Left ventricle myocardium superior (tissue), 1 donor: ENCODE data around the gene FBXL20. TPM values are rescaled to one million over a fixed set of nuclear protein-coding genes. Genes with fewer than 3 reads are reported as not detected.
"Not testable (repeated sequence)": the region's sequence is repeated elsewhere in the genome, so short reads cannot be mapped to it uniquely, and the experiment has no call there.

ENCODE experiments used
- ATAC-seq: fragments of 200-7000 bp; cut with Tn5 transposase; one replicate; pipeline ENCODE4 v1.9.1; 2020; ENCODE audit warnings: mild to moderate bottlenecking, moderate library complexity
- DNase-seq: peaks from one replicate; pipeline ENCODE4 v3.0.0-alpha.2; 2020
- intact Hi-C: fragments of 100-400 bp; cut with micrococcal nuclease; formaldehyde crosslinking; loops from one replicate; pipeline ENCODE4 v1.11.0; 2022
- total RNA-seq: library from RNA; stranded (reverse); fragmentation: NEBNext Ultra II Directional; extraction: Animal tissue kit (Norgen Biotek cat#: 25700); gene quantifications from one replicate; pipeline ENCODE4 v1.2.1, GENCODE V29; 2021
- donor health status: DM: no; HTN: yes; CAD: no; lungs with severe emphysema.

The FBXL20 gene
- total RNA-seq, 1 donor from 2014 or later = 13.4 TPM

DNA sequence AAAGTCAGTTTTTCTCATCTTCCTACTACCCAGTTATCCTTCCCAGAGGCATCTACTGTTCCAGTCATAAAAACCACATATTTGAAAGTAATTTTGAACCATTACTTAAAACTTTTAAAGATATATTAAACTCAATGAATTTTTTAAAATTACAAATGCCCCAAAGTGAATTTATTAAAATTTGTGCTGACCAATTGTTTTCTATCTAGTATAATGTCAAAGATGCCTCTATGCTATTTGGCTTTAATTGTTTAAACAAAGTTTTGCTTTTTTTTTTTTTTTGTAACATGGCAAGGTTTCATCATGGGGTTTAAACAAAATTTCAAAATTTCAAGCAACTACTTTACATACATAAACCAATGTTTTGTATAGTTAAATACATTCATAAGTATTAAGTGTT is 60.7 kb downstream of the FBXL20 start:
- intact Hi-C loops = no loop called here
- no peak for ATAC-seq
- no peak for DNase-seq

DNA sequence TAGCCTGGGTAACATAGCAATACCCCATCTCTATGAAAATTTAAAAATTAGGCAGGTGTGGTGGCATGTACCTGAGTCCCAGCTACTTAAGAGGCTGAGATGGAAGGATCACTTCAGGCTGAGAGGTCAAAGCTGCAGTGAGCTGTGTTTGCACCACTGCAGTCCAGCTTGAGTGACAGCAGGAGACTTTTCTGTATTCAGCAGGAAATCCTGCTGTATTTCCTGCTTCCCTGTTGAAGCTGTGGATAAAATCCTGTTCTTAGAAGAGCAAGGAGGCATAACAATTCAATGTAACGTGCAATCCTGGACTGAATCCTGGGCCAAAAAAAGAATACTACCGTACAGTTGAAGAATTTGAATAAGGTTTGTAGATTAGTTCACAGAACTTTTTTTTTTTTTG is 62.2 kb downstream of the FBXL20 start:
- peak; percentile 29 for ATAC-seq
- no peak for DNase-seq
- intact Hi-C loops = no loop called here

- ATAC-seq, DNase-seq, intact Hi-C loops: not testable (repeated sequence)
Measured at GRCh38 chr17:39337649-39338048, 63.8 kb downstream of the FBXL20 start.

DNA sequence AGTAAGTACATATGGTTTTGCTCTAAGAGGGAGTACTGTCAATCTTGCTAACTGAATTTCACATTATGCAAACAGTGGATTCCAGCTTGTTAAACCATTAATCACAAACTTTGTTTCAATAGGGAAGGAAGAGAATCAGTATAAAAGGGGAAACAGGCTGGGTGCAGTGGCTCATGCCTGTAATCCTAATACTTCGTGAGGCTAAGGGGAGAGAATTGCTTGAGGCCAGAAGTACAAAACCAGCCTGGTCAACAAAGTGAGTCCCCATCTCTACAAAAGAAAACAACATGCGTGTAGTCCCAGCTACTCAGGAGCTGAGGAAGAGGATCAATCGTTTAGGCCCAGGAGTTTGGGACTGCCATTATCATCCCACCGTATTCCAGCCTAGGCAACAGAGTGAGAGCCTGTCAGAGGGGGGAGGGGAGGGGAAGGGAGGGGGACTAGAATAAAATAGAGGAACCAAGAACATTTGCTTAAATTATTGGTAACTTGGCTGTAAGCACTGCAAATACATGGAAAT is 65.7 kb downstream of the FBXL20 start:
- ATAC-seq = peak; percentile 30
- intact Hi-C loops = no loop called here
- no peak for DNase-seq

GRCh38 chr17:39334008-39334744 is 67.2 kb downstream of the FBXL20 start:
- DNase-seq, intact Hi-C loops: not testable (repeated sequence)
- peak; percentile 41 for ATAC-seq

GRCh38 chr17:39332092-39332491 is 69.3 kb downstream of the FBXL20 start:
- intact Hi-C loops = no loop called here
- no peak for DNase-seq
- peak; percentile 54 for ATAC-seq

- ATAC-seq (no peak), DNase-seq (no peak)
- intact Hi-C loops = no loop called here
Measured at GRCh38 chr17:39328815-39329214, 72.6 kb downstream of the FBXL20 start.

DNA sequence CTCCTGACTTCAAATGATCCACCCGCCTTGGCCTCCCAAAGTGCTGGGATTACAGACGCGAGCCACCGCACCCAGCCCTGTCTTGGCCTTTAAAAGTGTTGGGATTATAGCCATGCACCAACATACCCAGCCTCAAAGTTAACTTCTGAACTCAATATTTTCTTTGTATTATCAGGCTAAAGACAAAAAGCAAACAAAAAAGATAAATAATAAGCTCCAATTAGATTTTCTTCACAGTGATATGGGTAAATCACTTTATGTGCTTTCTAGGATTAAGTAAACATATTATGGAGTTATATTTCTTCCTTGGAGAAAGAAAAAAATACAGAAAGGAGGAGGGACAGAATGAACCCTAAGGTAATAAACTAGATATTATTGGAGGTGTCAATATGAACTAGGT is 74.3 kb downstream of the FBXL20 start:
- DNase-seq (no peak), ATAC-seq (no peak)
- intact Hi-C loops = no loop called here

- DNase-seq (no peak), ATAC-seq (peak; percentile 14)
- intact Hi-C loops = no loop called here
Measured at GRCh38 chr17:39325528-39326240, 75.7 kb downstream of the FBXL20 start.

DNA sequence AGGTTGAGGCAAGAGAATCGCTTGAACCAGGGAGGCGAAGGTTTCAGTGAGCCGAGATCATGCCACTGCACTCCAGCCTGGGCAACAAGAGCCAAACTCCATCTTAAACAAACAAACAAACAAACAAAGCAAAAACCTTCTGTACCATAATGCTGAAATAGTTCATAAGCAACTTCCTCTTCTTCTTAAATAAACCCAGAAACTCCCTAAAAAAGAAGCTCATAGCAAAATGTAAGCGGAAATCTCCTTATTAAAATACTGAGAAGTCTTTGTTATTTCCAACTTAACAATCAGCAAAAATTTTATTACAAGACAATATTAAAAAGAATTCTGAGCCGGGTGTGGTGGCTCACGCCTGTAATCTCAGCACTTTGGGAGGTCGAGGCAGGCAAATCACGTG is 82.8 kb downstream of the FBXL20 start:
- DNase-seq (no peak), ATAC-seq (no peak)
- intact Hi-C loops = no loop called here

- DNase-seq = no peak
- intact Hi-C loops = no loop called here
- ATAC-seq = no peak
Measured at GRCh38 chr17:39306509-39307212, 94.8 kb downstream of the FBXL20 start.

- no peak for ATAC-seq
- intact Hi-C loops = no loop called here
- DNase-seq = no peak
Measured at GRCh38 chr17:39305978-39306377, 95.4 kb downstream of the FBXL20 start.

- intact Hi-C loops = no loop called here
- no peak for DNase-seq
- ATAC-seq = no peak
Measured at GRCh38 chr17:39304188-39304587, 97.2 kb downstream of the FBXL20 start.

GRCh38 chr17:39294060-39294459 is 107.4 kb downstream of the FBXL20 start:
- intact Hi-C loops = no loop called here
- ATAC-seq (no peak), DNase-seq (no peak)

DNA sequence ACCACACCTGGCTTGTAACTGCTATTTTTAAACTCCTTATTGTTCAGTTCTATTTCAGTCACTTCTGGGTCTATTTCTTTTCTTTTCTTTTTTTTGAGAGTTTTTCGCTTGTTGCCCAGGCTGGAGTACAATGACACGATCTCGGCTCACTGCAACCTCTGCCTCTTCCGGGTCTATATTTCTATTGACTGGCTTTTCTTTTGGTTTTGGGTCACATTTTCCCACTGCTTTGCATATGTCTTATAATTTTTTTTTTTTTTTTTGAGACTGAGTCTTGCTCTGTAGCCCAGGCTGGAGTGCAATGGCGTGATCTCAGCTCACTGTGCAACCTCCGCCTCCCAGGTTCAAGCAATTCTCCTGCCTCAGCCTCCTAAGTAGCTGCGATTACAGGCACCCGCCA is 108.9 kb downstream of the FBXL20 start:
- intact Hi-C loops, DNase-seq, ATAC-seq: not testable (repeated sequence)

DNA sequence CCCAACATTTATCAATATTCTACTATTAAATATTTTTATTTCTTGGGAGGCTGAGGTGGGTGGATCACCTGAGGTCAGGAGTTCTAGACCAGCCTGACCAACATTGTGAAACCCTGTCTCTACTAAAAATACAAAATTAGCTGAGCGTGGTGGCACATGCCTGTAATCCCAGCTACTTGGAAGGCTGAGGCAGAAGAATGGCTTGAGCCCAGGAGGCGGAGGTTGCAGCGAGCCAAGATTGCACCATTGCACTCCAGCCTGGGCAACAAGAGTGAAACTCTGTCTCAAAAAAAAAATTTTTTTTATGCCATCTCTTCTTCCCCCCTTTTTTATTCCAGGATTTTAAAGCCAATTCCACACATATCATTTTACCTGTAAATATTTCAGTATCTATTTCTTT is 114.9 kb downstream of the FBXL20 start:
- intact Hi-C loops, ATAC-seq: not testable (repeated sequence)

DNA sequence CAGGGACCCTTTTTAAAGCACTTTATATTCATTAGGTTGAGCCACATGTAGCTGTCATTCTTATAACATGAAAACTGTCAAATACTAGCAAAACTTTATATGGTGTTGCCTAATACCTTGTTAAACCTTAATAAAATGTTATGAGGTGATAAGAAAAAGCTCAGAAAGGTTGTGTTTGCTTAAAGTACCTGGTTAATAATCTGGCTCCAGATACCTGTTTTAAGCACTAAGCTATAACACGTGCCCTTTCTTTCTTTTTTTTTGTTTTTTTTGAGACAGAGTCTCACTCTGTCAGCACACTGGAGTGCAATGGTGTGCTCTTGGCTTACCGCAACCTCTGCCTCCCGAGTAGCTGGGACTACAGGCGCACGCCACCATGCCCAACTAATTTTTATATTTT is 116.7 kb downstream of the FBXL20 start:
- DNase-seq = no peak
- intact Hi-C loops = no loop called here
- ATAC-seq = no peak

More for the DNA sequence above, 114.9 kb downstream of the FBXL20 start:
- DNase-seq = not testable (repeated sequence)

DNA sequence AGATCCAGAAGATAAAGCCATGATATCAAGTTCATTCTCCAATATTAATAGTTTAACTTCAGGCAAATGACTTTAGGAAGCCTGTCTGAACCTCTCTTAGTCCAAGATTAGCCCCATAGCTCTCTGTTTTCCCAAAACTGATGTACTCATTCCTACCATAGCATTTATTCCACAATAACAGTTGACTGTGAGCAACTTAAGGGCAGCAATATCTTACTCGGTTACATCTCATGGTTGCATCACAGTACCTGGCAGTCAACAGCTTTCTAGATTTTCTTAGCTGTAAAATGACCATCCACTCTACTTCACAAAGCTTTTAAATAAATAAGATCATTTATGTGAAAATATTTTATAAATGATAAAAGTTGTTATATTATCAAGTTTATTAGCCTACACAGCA is 117.5 kb downstream of the FBXL20 start:
- intact Hi-C loops = no loop called here
- ATAC-seq = no peak
- DNase-seq = no peak

DNA sequence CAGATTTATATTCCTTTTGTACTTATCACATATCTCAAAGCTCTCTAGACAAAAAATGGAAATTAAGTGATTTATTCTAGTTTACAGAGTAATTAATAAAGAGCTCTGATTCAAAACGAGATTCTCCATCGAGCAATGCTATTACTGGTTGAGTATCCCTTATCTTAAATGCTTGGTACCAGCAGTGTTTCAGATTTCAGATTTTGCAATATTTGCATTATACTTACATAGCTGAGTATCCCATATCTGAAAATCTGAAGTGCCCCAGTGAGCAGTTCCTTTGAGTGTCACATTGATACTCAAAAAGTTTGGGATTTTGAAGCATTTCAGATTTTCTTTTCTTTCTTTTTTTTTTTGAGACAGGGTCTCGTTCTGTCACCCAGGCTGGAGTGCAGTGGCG is 118.3 kb downstream of the FBXL20 start:
- intact Hi-C loops = no loop called here
- ATAC-seq = no peak
- DNase-seq = no peak

DNA sequence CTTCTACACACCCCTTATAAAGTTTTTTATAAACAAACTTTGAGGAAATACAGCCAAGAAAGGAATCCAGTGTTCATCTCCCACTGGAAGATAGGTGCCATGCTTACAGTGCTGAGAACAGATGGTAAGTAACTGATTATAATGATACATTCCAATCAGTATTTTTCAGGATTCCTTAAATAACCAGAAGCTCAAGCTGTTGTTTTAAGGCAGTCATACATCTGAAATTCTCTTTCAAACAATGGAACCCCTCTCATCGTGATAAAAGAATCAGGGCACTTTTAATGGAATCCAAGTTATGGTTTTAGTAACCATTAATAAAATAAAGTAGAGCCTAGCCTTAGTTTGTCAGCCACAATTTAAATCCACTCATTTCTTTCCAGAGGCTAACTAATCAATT is 119.6 kb downstream of the FBXL20 start:
- intact Hi-C loops = no loop called here
- DNase-seq (no peak), ATAC-seq (no peak)
